22Rv1 (cell line): ENCODE data around the gene TPBG.

Experiments
- ZFX ChIP-seq: fragments of 450-650 bp; IDR thresholded peaks from 2 replicates; pipeline ENCODE4 v1.6.1; 2017; ENCODE audit warnings: antibody characterized with exemption, borderline replicate concordance
- TF ChIP-seq, protein P1 (sequence below): fragments of 450-650 bp; IDR thresholded peaks from 2 replicates; pipeline ENCODE4 v1.5.1; 2017; ENCODE audit warnings: mild to moderate bottlenecking

DNA sequence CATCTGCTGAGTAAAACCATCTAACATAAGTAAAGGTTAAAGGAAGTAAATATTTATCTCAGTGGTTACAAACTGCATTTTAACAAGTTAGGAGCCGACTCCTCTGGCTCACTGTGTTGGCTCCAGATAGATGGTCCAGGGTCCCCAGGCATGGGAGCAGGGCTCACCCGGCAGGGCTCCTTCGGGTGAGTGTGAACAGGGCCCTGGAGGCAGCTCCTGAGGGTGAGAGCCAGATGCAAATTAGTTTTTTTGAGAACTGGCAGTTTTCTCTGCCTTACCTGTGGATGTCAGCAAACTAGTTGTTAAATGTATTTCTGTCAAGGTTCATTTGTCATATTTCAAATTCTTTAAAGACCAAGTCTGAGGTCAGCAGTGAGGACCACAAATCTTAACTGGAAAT, 21.5 kb downstream of the TPBG start:
- TF ChIP-seq, protein P1, sequence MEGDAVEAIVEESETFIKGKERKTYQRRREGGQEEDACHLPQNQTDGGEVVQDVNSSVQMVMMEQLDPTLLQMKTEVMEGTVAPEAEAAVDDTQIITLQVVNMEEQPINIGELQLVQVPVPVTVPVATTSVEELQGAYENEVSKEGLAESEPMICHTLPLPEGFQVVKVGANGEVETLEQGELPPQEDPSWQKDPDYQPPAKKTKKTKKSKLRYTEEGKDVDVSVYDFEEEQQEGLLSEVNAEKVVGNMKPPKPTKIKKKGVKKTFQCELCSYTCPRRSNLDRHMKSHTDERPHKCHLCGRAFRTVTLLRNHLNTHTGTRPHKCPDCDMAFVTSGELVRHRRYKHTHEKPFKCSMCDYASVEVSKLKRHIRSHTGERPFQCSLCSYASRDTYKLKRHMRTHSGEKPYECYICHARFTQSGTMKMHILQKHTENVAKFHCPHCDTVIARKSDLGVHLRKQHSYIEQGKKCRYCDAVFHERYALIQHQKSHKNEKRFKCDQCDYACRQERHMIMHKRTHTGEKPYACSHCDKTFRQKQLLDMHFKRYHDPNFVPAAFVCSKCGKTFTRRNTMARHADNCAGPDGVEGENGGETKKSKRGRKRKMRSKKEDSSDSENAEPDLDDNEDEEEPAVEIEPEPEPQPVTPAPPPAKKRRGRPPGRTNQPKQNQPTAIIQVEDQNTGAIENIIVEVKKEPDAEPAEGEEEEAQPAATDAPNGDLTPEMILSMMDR, result no peak
- no peak for TF ChIP-seq ZFX
